Peyer's patch (tissue), 4 donors: ENCODE measurements around the gene EPN1. TPM values are rescaled to one million over a fixed set of nuclear protein-coding genes. Genes with fewer than 3 reads are reported as not detected.

Experiments used
- DNase-seq, 3 donors: peaks; one replicate each; pipeline ENCODE4 v3.0.0-alpha.2; 2017 to 2019
- H3K27ac ChIP-seq, 4 donors: fragments of 200-600 bp; sonication (generic); one replicate each; pipeline ENCODE4 v1.5.1; 2016 to 2019
- H3K27me3 ChIP-seq, 2 donors: fragments of 200-600 bp; sonication (generic); one replicate each; pipeline ENCODE4 v1.5.1; 2019
- H3K36me3 ChIP-seq, 3 donors: fragments of 200-600 bp; sonication (generic); one replicate each; pipeline ENCODE4 v1.5.1; 2016 to 2019
- H3K4me1 ChIP-seq, 4 donors: fragments of 200-600 bp; sonication (generic); one replicate each; pipeline ENCODE4 v1.5.1; 2016 to 2019
- H3K4me3 ChIP-seq, 4 donors: fragments of 200-600 bp; sonication (generic); 1 replicate in 3 of 4; 2 replicates in 1 of 4; pipeline ENCODE4 v1.5.1; 2016 to 2019; ENCODE audit warnings: mild to moderate bottlenecking in 1 of 4
- H3K9me3 ChIP-seq, 4 donors: fragments of 200-600 bp; sonication (generic); one replicate each; pipeline ENCODE4 v1.5.1; 2016 to 2019; ENCODE audit warnings: mild to moderate bottlenecking in 1 of 4
- POLR2A ChIP-seq, 2 donors: fragments of 450-650 bp; IDR thresholded peaks; one replicate each; pipeline ENCODE4 v1.5.1; 2017; ENCODE audit warnings: antibody characterized with exemption in 2 of 2, mild to moderate bottlenecking in 2 of 2, moderate library complexity in 2 of 2
- total RNA-seq, 4 donors: library from RNA; depleted of rRNA; stranded (reverse); fragments of >200 nt; gene quantifications; one replicate each; pipeline ENCODE4 v1.1.0, GENCODE V29; 2016
- TF ChIP-seq, protein P1 (sequence below), 6 experiments: fragments of 450-650 bp in 4 of 6; fragments of 200-600 bp in 2 of 6; sonication (generic) in 1 of 6; IDR thresholded peaks; one replicate each; pipeline ENCODE4 v1.5.1; 2017 to 2019; ENCODE audit warnings: antibody characterized with exemption in 6 of 6, mild to moderate bottlenecking in 3 of 6, moderate library complexity in 1 of 6

Gene EPN1
- total RNA-seq, 4 donors from 2014 or later = 120 to 241 (median 163) TPM

DNA sequence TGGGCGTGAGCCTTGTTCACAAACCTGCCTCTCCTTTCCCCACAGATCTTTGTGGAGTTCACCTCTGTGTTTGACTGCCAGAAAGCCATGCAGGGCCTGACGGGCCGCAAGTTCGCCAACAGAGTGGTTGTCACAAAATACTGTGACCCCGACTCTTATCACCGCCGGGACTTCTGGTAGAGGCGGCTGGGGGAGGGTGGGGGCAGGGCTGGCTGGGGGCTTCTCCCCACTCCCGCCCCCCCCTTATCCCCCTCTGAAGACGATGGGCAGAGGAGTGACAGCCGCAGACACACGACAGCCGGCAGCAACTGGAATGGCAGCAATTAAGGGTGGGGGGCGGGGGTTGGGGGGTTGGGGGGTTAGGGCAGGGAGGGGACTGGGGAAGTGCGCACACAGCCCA is 1.1 kb upstream of the EPN1 start:
- no peaks in the 10 kb centered on the region for H3K27me3 ChIP-seq
- no peak for DNase-seq
- H3K4me3 ChIP-seq = no peak overlapping the region
- TF ChIP-seq POLR2A (IDR thresholded peaks at IDR 0.05) = no peak
- TF ChIP-seq, protein P1, sequence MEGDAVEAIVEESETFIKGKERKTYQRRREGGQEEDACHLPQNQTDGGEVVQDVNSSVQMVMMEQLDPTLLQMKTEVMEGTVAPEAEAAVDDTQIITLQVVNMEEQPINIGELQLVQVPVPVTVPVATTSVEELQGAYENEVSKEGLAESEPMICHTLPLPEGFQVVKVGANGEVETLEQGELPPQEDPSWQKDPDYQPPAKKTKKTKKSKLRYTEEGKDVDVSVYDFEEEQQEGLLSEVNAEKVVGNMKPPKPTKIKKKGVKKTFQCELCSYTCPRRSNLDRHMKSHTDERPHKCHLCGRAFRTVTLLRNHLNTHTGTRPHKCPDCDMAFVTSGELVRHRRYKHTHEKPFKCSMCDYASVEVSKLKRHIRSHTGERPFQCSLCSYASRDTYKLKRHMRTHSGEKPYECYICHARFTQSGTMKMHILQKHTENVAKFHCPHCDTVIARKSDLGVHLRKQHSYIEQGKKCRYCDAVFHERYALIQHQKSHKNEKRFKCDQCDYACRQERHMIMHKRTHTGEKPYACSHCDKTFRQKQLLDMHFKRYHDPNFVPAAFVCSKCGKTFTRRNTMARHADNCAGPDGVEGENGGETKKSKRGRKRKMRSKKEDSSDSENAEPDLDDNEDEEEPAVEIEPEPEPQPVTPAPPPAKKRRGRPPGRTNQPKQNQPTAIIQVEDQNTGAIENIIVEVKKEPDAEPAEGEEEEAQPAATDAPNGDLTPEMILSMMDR (IDR thresholded peaks at IDR 0.05) = no peak
- H3K36me3 ChIP-seq = peaks cover 0 to 52% (median 0%) of the 10 kb centered on the region in 3 donors
- peaks cover 4 to 54% (median 18%) of the 10 kb centered on the region in 4 donors for H3K4me1 ChIP-seq
- no peaks in the 10 kb centered on the region for H3K9me3 ChIP-seq
- H3K27ac ChIP-seq = peak overlapping the region in 3 of 4 donors; percentile 93 to 97 (median 94)

DNA sequence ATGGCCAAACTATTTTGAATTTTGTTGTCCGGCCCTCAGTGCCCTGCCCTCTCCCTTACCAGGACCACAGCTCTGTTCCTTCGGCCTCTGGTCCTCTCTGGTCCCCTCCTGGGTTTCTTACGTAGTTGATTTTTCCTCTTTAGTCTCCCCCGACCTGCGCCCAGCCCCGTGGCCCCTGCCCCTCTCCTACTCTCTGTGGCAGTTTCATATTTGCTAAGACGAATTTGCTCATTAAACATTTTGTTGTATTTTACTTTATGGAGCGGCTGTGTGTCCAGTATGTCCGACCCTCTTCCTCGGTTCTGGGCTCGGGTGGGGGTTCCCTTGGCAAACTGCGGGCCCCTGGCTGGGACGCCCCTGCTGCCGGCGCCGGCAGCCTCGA is 576 bp upstream of the EPN1 start:
- Histone ChIP-seq H3K27me3 (no peaks in the 10 kb centered on the region), H3K4me1 (peaks cover 4 to 54% (median 22%) of the 10 kb centered on the region in 4 donors), H3K9me3 (no peaks in the 10 kb centered on the region), H3K36me3 (peaks cover 0 to 52% (median 0%) of the 10 kb centered on the region in 3 donors), H3K27ac (peak overlapping the region; percentile 93 to 97 (median 94)), H3K4me3 (peak overlapping the region; percentile 74 to 94 (median 86))
- DNase-seq = no peak
- TF ChIP-seq POLR2A (IDR thresholded peaks at IDR 0.05) = no peak
- TF ChIP-seq, protein P1 (IDR thresholded peaks at IDR 0.05) = no peak

DNA sequence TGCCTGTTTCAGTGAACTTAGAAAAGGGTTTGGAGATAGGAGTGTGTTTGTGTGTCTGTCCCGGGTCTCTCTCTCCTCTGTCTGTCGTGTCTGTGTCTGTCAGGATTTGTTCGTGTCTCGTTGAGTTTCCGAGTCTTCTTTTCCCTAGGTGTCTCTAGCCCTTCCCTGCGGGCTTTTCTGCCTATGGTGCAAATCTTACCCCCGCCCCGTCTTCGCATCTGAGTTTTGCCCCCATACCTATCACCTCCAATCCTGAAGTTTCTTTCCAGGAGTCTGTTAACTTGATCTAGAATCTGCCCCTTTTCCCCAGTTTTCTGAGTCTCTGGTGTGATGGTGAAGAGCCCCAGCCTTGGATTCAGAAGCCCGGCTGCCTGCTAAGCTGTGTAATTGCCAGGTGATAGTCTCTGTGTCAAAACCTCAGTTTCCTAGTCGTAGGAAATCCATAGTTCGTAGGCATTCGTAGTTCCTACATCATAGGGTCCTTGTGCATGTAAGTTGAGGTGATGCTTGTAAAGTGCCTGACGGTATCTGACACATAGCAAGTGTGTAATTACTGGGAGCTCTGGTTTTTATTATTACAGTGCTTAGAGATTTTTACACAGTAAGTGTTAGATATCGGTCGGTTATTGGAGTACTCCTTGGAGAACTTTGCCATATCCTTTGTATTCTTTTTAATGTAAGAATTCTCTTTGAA is 782 bp downstream of the EPN1 start:
- Histone ChIP-seq H3K4me1 (peaks cover 4 to 63% (median 28%) of the 10 kb centered on the region in 4 donors), H3K27me3 (no peaks in the 10 kb centered on the region), H3K4me3 (peak overlapping the region; percentile 74 to 94 (median 86)), H3K27ac (peak overlapping the region; percentile 93 to 97 (median 94)), H3K36me3 (peaks cover 0 to 51% (median 0%) of the 10 kb centered on the region in 3 donors), H3K9me3 (no peaks in the 10 kb centered on the region)
- TF ChIP-seq POLR2A (IDR thresholded peaks at IDR 0.05) = no peak
- TF ChIP-seq, protein P1 (IDR thresholded peaks at IDR 0.05) = no peak
- DNase-seq = no peak

DNA sequence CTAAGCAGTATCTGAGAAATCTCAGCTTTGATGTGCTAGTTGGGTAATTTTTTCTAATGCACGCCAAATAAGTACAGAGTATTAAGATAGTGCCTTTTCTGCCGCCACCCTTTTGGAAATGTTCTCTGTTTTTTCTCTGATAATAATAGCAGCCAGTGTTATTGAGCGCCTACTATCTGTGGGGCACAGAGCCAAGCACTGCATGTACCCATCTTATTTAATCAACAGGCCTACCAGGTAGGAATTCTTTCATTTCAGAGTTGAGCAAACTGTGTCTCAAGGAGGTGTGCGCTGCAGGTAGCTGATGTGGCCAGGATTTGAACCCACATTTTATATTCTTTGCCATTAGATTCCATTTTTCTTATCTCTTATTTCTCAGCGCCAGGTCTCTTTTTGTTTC is 1.4 kb downstream of the EPN1 start:
- H3K36me3 ChIP-seq = peaks cover 0 to 51% (median 0%) of the 10 kb centered on the region in 3 donors
- peak in 1 of 3 donors; percentile 70 for DNase-seq
- peaks cover 4 to 69% (median 29%) of the 10 kb centered on the region in 4 donors for H3K4me1 ChIP-seq
- H3K27ac ChIP-seq = peak overlapping the region; percentile 93 to 97 (median 94)
- no peaks in the 10 kb centered on the region for H3K9me3 ChIP-seq
- TF ChIP-seq POLR2A (IDR thresholded peaks at IDR 0.05) = no peak
- TF ChIP-seq, protein P1 (IDR thresholded peaks at IDR 0.05) = peak in 3 of 6 experiments; percentile 14 to 49 (median 39)
- H3K4me3 ChIP-seq = peak overlapping the region; percentile 74 to 94 (median 86)
- no peaks in the 10 kb centered on the region for H3K27me3 ChIP-seq

DNA sequence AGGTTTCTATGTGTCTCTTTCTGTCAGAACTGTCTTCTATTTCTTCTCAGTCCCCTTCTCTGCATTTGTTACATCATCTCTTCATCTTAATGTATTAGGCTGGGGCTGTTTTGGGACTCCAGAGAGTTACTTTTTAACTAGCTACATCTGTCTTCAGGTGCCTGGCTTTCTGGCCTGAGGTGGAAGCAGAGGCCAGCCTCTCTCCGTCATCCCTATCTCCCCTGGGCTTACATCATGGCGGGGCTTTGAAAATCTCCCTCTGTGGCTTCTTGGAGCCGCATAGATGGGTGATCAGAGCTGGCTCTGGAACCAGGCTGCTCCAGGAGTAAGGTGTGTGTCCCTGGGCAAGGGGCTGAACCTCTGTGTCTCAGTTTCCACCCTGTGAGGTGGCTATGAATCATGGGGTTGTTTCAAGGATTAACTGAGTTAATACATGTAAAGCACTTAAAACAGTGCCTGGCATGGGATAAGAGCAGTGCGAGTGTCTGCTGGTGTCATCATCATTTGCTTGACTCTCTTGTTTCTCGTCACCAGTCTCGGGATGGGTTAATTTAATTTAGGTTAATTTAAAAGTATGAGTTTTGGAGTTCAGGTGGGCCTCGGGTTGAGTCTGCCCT is 2.0 kb downstream of the EPN1 start:
- H3K4me3 ChIP-seq = peak overlapping the region in 2 of 4 donors; percentile 74 to 89
- TF ChIP-seq, protein P1 (IDR thresholded peaks at IDR 0.05) = no peak
- TF ChIP-seq POLR2A (IDR thresholded peaks at IDR 0.05) = peak in 1 of 2 donors; percentile 8
- H3K9me3 ChIP-seq = no peaks in the 10 kb centered on the region
- H3K27me3 ChIP-seq = no peaks in the 10 kb centered on the region
- peaks cover 0 to 52% (median 0%) of the 10 kb centered on the region in 3 donors for H3K36me3 ChIP-seq
- no peak for DNase-seq
- H3K27ac ChIP-seq = peak overlapping the region; percentile 93 to 97 (median 94)
- H3K4me1 ChIP-seq = peaks cover 4 to 72% (median 29%) of the 10 kb centered on the region in 4 donors
